Measurements from ENCODE around the gene SLC2A1.

Gene SLC2A1

GRCh38 chr1:42943166-42943565 is 15.5 kb downstream of the SLC2A1 start:
- Histone ChIP-seq H3K27ac (ENCODE audit: low read depth, low read length) (peak overlapping the region; percentile 37), H3K4me3 (ENCODE audit: low read depth in 1 of 5, low read length in 5 of 5) (no peak overlapping the region), H3K4me1 (ENCODE audit: control insufficient read depth in 5 of 5, insufficient read depth in 5 of 5, low read length in 5 of 5) (peaks cover 2 to 64% (median 37%) of the 10 kb centered on the region in 5 donors), H3K9ac (ENCODE audit: low read length in 5 of 5) (peak overlapping the region in 2 of 5 donors; percentile 29 to 51), H3K36me3 (ENCODE audit: control insufficient read depth in 5 of 5, insufficient read depth in 5 of 5, low read length in 5 of 5) (no peaks in the 10 kb centered on the region), H3K9me3 (ENCODE audit: control insufficient read depth in 5 of 5, low read length in 5 of 5) (no peaks in the 10 kb centered on the region), H3K27me3 (ENCODE audit: control insufficient read depth in 5 of 5, insufficient read depth in 4 of 5, low read length in 5 of 5) (no peaks in the 10 kb centered on the region)

- Histone ChIP-seq H3K27me3 (ENCODE audit: control insufficient read depth in 5 of 5, insufficient read depth in 4 of 5, low read length in 5 of 5) (no peaks in the 10 kb centered on the region), H3K4me1 (ENCODE audit: control insufficient read depth in 5 of 5, insufficient read depth in 5 of 5, low read length in 5 of 5) (peaks cover 2 to 69% (median 37%) of the 10 kb centered on the region in 5 donors), H3K4me3 (ENCODE audit: low read depth in 1 of 5, low read length in 5 of 5) (no peak overlapping the region), H3K36me3 (ENCODE audit: control insufficient read depth in 5 of 5, insufficient read depth in 5 of 5, low read length in 5 of 5) (no peaks in the 10 kb centered on the region), H3K27ac (ENCODE audit: low read depth, low read length) (peak overlapping the region; percentile 73), H3K9me3 (ENCODE audit: control insufficient read depth in 5 of 5, low read length in 5 of 5) (no peaks in the 10 kb centered on the region), H3K9ac (ENCODE audit: low read length in 5 of 5) (no peak overlapping the region)
These were observed 16.2 kb downstream of the SLC2A1 start for GRCh38 chr1:42942444-42942843.

- Histone ChIP-seq H3K27ac (ENCODE audit: low read depth, low read length) (peak overlapping the region; percentile 73), H3K27me3 (ENCODE audit: control insufficient read depth in 5 of 5, insufficient read depth in 4 of 5, low read length in 5 of 5) (no peaks in the 10 kb centered on the region), H3K9me3 (ENCODE audit: control insufficient read depth in 5 of 5, low read length in 5 of 5) (no peaks in the 10 kb centered on the region), H3K9ac (ENCODE audit: low read length in 5 of 5) (no peak overlapping the region), H3K36me3 (ENCODE audit: control insufficient read depth in 5 of 5, insufficient read depth in 5 of 5, low read length in 5 of 5) (no peaks in the 10 kb centered on the region), H3K4me3 (ENCODE audit: low read depth in 1 of 5, low read length in 5 of 5) (no peak overlapping the region), H3K4me1 (ENCODE audit: control insufficient read depth in 5 of 5, insufficient read depth in 5 of 5, low read length in 5 of 5) (peaks cover 4 to 69% (median 42%) of the 10 kb centered on the region in 5 donors)
These were observed 16.9 kb downstream of the SLC2A1 start for GRCh38 chr1:42941640-42942330.

- no peak overlapping the region for H3K4me3 ChIP-seq (ENCODE audit: low read depth in 1 of 5, low read length in 5 of 5)
- H3K9me3 ChIP-seq (ENCODE audit: control insufficient read depth in 5 of 5, low read length in 5 of 5) = no peaks in the 10 kb centered on the region
- H3K4me1 ChIP-seq (ENCODE audit: control insufficient read depth in 5 of 5, insufficient read depth in 5 of 5, low read length in 5 of 5) = peaks cover 4 to 75% (median 50%) of the 10 kb centered on the region in 5 donors
- H3K27me3 ChIP-seq (ENCODE audit: control insufficient read depth in 5 of 5, insufficient read depth in 4 of 5, low read length in 5 of 5) = no peaks in the 10 kb centered on the region
- no peaks in the 10 kb centered on the region for H3K36me3 ChIP-seq (ENCODE audit: control insufficient read depth in 5 of 5, insufficient read depth in 5 of 5, low read length in 5 of 5)
- peak overlapping the region; percentile 24 for H3K27ac ChIP-seq (ENCODE audit: low read depth, low read length)
- H3K9ac ChIP-seq (ENCODE audit: low read length in 5 of 5) = no peak overlapping the region
These were observed 17.6 kb downstream of the SLC2A1 start for GRCh38 chr1:42940851-42941639.

- H3K9ac ChIP-seq (ENCODE audit: low read length in 5 of 5) = no peak overlapping the region
- H3K27ac ChIP-seq (ENCODE audit: low read depth, low read length) = no peak overlapping the region
- no peaks in the 10 kb centered on the region for H3K36me3 ChIP-seq (ENCODE audit: control insufficient read depth in 5 of 5, insufficient read depth in 5 of 5, low read length in 5 of 5)
These were observed 19.7 kb downstream of the SLC2A1 start for GRCh38 chr1:42938645-42939615.

GRCh38 chr1:42937836-42938644 is 20.6 kb downstream of the SLC2A1 start:
- Histone ChIP-seq H3K9me3 (ENCODE audit: control insufficient read depth in 5 of 5, low read length in 5 of 5) (no peaks in the 10 kb centered on the region), H3K27me3 (ENCODE audit: control insufficient read depth in 5 of 5, insufficient read depth in 4 of 5, low read length in 5 of 5) (no peaks in the 10 kb centered on the region), H3K4me3 (ENCODE audit: low read depth in 1 of 5, low read length in 5 of 5) (no peak overlapping the region), H3K36me3 (ENCODE audit: control insufficient read depth in 5 of 5, insufficient read depth in 5 of 5, low read length in 5 of 5) (no peaks in the 10 kb centered on the region), H3K4me1 (ENCODE audit: control insufficient read depth in 5 of 5, insufficient read depth in 5 of 5, low read length in 5 of 5) (peaks cover 4 to 66% (median 36%) of the 10 kb centered on the region in 5 donors), H3K27ac (ENCODE audit: low read depth, low read length) (no peak overlapping the region), H3K9ac (ENCODE audit: low read length in 5 of 5) (no peak overlapping the region)

More at GRCh38 chr1:42938645-42939615, 19.7 kb downstream of the SLC2A1 start:
- H3K9me3 ChIP-seq (ENCODE audit: control insufficient read depth in 5 of 5, low read length in 5 of 5) = no peaks in the 10 kb centered on the region
- H3K27me3 ChIP-seq (ENCODE audit: control insufficient read depth in 5 of 5, insufficient read depth in 4 of 5, low read length in 5 of 5) = no peaks in the 10 kb centered on the region
- H3K4me1 ChIP-seq (ENCODE audit: control insufficient read depth in 5 of 5, insufficient read depth in 5 of 5, low read length in 5 of 5) = peaks cover 4 to 74% (median 45%) of the 10 kb centered on the region in 5 donors
- H3K4me3 ChIP-seq (ENCODE audit: low read depth in 1 of 5, low read length in 5 of 5) = no peak overlapping the region

GRCh38 chr1:42937141-42937696 is 21.4 kb downstream of the SLC2A1 start:
- Histone ChIP-seq H3K27ac (ENCODE audit: low read depth, low read length) (no peak overlapping the region), H3K9ac (ENCODE audit: low read length in 5 of 5) (no peak overlapping the region)

GRCh38 chr1:42936309-42937078 is 22.2 kb downstream of the SLC2A1 start:
- H3K27ac ChIP-seq (ENCODE audit: low read depth, low read length) = no peak overlapping the region

More at GRCh38 chr1:42937141-42937696, 21.4 kb downstream of the SLC2A1 start:
- no peak overlapping the region for H3K4me3 ChIP-seq (ENCODE audit: low read depth in 1 of 5, low read length in 5 of 5)
- no peaks in the 10 kb centered on the region for H3K27me3 ChIP-seq (ENCODE audit: control insufficient read depth in 5 of 5, insufficient read depth in 4 of 5, low read length in 5 of 5)
- peaks cover 4 to 61% (median 32%) of the 10 kb centered on the region in 5 donors for H3K4me1 ChIP-seq (ENCODE audit: control insufficient read depth in 5 of 5, insufficient read depth in 5 of 5, low read length in 5 of 5)
- no peaks in the 10 kb centered on the region for H3K36me3 ChIP-seq (ENCODE audit: control insufficient read depth in 5 of 5, insufficient read depth in 5 of 5, low read length in 5 of 5)
- H3K9me3 ChIP-seq (ENCODE audit: control insufficient read depth in 5 of 5, low read length in 5 of 5) = no peaks in the 10 kb centered on the region

More at GRCh38 chr1:42936309-42937078, 22.2 kb downstream of the SLC2A1 start:
- Histone ChIP-seq H3K27me3 (ENCODE audit: control insufficient read depth in 5 of 5, insufficient read depth in 4 of 5, low read length in 5 of 5) (no peaks in the 10 kb centered on the region), H3K9me3 (ENCODE audit: control insufficient read depth in 5 of 5, low read length in 5 of 5) (no peaks in the 10 kb centered on the region), H3K4me3 (ENCODE audit: low read depth in 1 of 5, low read length in 5 of 5) (no peak overlapping the region), H3K4me1 (ENCODE audit: control insufficient read depth in 5 of 5, insufficient read depth in 5 of 5, low read length in 5 of 5) (peaks cover 2 to 61% (median 35%) of the 10 kb centered on the region in 5 donors), H3K36me3 (ENCODE audit: control insufficient read depth in 5 of 5, insufficient read depth in 5 of 5, low read length in 5 of 5) (no peaks in the 10 kb centered on the region), H3K9ac (ENCODE audit: low read length in 5 of 5) (no peak overlapping the region)
